Measurements from ENCODE around the gene PIGBOS1.
A peak's percentile ranks its signal among the peaks of the same experiment; 100 is the strongest.

Gene PIGBOS1

DNA sequence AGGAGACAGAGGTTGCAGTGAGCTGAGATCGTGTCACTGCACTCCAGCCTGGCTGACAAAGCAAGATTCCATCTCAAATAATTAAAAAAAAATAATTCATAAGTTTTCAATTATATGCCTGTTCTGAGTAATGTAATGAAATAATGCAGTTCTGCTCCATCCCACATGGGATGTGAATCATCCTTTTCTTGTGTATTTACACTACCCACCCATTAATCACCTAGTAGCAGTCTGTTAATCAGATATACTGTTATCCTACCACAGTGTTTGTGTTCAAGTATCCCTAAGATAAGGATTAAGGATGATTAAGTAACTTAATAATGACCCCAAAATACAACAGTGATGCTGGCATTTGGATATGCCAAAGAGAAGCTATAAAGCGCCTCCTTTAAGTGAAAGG is 38.9 kb upstream of the PIGBOS1 start:
- peak; percentile 20 for DNase-seq (ENCODE audit: low spot score)
- ChIA-PET CTCF (interaction anchor here (0.5 kb wide), 1 partner anchor 276 kb away, joined by 3 read pairs; no protein-coding TSS in a partner anchor), POLR2A (ENCODE audit: low non-redundant PET) (no interaction called here)
- no peak overlapping the region for H3K27ac ChIP-seq
- TF ChIP-seq, protein P1, sequence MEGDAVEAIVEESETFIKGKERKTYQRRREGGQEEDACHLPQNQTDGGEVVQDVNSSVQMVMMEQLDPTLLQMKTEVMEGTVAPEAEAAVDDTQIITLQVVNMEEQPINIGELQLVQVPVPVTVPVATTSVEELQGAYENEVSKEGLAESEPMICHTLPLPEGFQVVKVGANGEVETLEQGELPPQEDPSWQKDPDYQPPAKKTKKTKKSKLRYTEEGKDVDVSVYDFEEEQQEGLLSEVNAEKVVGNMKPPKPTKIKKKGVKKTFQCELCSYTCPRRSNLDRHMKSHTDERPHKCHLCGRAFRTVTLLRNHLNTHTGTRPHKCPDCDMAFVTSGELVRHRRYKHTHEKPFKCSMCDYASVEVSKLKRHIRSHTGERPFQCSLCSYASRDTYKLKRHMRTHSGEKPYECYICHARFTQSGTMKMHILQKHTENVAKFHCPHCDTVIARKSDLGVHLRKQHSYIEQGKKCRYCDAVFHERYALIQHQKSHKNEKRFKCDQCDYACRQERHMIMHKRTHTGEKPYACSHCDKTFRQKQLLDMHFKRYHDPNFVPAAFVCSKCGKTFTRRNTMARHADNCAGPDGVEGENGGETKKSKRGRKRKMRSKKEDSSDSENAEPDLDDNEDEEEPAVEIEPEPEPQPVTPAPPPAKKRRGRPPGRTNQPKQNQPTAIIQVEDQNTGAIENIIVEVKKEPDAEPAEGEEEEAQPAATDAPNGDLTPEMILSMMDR (conservative IDR thresholded peaks at IDR 0.05; ENCODE audit: low read depth): no peak

DNA sequence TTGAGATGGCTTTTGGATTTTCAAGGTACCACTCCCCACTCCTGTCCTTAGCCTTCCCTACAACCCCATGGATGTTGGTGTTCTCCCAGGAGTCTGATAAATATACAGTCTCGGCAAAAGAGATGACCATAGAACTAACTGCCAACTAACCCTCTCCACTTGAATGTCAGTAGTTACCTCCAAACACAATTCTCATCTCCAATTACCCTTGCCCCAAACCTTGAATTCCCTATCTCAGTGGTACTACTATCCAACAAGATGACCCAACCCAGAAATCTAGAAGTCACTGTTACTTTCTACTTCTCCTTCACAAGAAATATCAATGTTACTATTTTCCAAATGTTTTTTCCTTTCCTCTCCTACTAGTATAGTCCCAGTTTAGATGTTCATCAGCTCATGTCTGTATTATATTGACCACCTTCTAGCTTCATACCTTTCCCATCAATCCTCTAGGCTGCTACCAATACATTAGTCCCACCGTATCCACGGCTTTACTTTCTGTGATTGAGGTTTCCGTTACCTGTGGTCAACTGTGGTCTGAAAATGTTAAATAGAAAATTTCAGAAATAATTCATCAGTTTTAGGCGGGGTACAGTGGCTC is 38.2 kb upstream of the PIGBOS1 start:
- ChIA-PET POLR2A (ENCODE audit: low non-redundant PET) (no interaction called here), CTCF (no interaction called here)
- TF ChIP-seq, protein P1 (conservative IDR thresholded peaks at IDR 0.05; ENCODE audit: low read depth): no peak
- no peak overlapping the region for H3K27ac ChIP-seq
- DNase-seq (ENCODE audit: low spot score): no peak

DNA sequence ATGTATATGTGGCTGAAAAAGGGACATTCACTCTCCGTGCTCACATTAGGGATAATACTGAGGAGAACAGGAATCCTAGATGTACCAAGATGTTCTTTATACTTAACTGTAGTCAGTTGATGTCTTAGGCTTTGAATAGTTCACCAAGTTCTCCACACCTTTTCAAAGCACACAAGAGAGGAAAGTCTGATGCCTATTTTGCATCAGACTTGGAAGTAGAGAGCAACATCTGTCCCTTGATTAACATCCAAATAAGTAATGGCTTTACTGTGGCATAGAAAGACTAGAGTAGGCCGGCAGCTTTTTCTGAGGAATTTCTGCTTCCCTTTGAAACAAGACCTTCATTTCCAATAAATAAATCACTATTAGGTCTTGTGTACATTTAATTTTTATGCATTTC is 34.1 kb upstream of the PIGBOS1 start:
- ChIA-PET POLR2A (ENCODE audit: low non-redundant PET) (interaction anchor here (0.6 kb wide), 1 partner anchor 62 kb away, joined by 5 read pairs; no protein-coding TSS in a partner anchor), CTCF (no interaction called here)
- TF ChIP-seq, protein P1 (conservative IDR thresholded peaks at IDR 0.05; ENCODE audit: low read depth): no peak
- DNase-seq (ENCODE audit: low spot score): no peak
- H3K27ac ChIP-seq: no peak overlapping the region

DNA sequence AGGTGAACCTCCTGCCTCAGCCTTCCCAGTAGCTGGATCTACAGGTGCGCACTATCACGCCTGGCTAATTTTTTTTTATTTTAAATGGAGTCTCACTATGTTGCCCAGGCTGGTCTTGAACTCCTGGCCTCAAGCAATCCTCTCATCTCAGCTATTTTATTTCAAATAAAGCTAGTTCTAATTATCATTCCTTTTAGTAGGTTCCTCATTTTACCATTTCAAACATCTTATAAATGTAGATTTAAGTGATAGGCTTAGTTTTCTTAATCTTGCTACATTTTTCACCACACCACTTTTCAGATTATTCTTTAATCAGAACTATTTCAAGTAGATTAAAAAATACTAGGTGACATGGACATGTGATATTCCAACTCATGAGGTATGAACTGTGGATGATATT is 30.4 kb upstream of the PIGBOS1 start:
- ChIA-PET POLR2A (ENCODE audit: low non-redundant PET) (no interaction called here), CTCF (no interaction called here)
- no peak for DNase-seq (ENCODE audit: low spot score)
- TF ChIP-seq, protein P1 (conservative IDR thresholded peaks at IDR 0.05; ENCODE audit: low read depth): no peak
- no peak overlapping the region for H3K27ac ChIP-seq

DNA sequence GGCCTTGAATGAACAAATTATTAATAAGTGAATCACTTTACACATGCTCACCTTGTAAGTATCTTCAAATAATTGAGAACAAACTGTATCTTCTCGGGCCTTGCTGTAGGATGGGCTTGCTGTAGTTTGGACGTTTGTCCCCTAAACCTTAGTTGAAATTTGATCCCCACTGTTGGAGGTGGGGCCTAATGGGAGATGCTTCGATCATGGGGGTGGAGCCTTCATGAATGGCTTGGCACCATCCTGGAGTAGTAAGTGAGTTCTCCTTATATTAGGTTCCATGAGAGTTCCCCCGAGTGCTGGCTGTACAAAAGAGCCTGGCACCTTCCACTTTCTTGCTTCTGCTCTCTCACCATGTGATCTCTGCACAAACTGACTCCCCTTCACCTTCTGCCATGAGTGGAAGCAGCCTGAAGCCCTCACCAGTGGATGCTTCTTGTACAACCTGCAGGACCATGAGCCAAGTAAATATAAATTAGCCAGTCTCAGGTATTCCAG is 29.4 kb upstream of the PIGBOS1 start:
- DNase-seq (ENCODE audit: low spot score): no peak
- TF ChIP-seq, protein P1 (conservative IDR thresholded peaks at IDR 0.05; ENCODE audit: low read depth): no peak
- POLR2A ChIA-PET (ENCODE audit: low non-redundant PET): no interaction called here
- no peak overlapping the region for H3K27ac ChIP-seq
- CTCF ChIA-PET: no interaction called here

DNA sequence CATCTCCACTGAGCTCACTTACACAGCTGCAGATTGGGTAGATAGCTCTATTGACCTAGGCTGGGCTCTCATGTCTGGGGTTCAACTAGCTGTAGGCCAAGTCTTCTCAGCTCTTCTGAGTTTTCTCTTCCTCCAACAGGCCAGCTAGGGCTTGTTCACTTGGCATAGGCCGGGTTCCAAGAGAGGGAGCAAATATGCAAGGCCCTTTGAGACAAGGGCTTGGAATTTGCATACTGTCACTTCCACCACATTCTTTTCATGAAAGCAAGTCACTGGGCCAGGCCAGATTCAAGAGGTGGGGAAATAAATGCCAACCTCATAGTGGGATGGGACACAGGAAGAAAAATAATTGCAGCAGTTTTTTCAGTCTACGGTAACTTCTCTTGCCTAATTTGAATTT is 25.3 kb upstream of the PIGBOS1 start:
- ChIA-PET CTCF (no interaction called here), POLR2A (ENCODE audit: low non-redundant PET) (no interaction called here)
- TF ChIP-seq, protein P1 (conservative IDR thresholded peaks at IDR 0.05; ENCODE audit: low read depth): no peak
- DNase-seq (ENCODE audit: low spot score): no peak
- no peak overlapping the region; the same call in 1 of the 2 replicates for H3K27ac ChIP-seq

Data from RWPE1 (cell line).